GM18951 (cell line): ENCODE measurements around the gene HCN2.

ENCODE experiments used
- POLR2A ChIP-seq: IDR thresholded peaks from 4 replicates; pipeline ENCODE4 v1.6.1; 2011; ENCODE audit warnings: mild to moderate bottlenecking; ENCODE audit not compliant: insufficient read length, insufficient read depth; ENCODE audit errors: extremely low read depth
- in situ Hi-C: fragments of 300-500 bp; cut with MboI; formaldehyde crosslinking; loops from one replicate; pipeline ENCODE4 v1.12.0; 2022; ENCODE audit warnings: low sequenced_read_pairs, mixed read lengths, inconsistent platforms; ENCODE audit not compliant: unreplicated experiment

HCN2 gene

DNA sequence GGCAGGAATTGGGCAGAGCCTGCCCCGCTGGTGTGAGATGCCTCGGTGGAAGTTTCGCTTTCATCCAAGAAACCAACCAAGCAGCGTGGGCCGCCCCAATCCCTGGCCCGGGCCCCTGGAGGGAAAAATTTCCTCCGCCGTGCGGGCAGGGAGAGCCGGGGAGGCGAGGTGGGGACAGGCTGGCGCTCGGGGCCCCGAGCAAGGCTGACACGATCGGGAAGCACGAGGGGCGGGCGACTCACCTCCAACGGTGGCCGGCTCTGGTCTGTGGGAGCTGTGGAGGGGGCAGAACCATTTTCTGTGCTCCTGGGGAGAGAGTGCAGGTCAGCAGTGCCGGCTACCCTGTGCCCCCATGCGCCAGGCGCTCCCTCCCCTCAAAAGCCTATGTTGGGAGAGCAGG lies 62.3 kb downstream of the HCN2 start:
- in situ Hi-C loops, result no loop called here
- TF ChIP-seq POLR2A, result no peak

GRCh38 chr19:652467-653389 lies 63.0 kb downstream of the HCN2 start:
- TF ChIP-seq POLR2A, result no peak
- in situ Hi-C loops, result no loop called here

DNA sequence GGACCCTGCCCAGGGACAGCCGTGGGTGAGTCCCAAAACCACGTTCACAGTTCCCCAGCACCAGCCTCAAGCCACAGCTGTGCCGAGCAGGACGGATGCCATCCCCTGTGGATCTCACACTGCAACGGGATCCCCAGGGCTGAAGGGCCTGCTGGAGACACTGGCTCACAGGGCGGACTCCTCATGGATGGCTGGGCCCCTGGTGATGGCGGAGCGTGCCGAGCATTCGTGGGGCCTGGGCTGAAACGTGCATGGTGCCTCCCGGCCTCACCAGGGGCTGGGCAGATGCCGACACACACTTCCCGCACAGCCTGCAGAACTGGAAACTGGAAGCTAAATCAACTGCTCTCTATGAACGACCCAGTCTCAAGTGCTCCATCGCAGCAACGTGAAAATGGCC lies 63.7 kb downstream of the HCN2 start:
- in situ Hi-C loops, result no loop called here
- TF ChIP-seq POLR2A, result no peak

DNA sequence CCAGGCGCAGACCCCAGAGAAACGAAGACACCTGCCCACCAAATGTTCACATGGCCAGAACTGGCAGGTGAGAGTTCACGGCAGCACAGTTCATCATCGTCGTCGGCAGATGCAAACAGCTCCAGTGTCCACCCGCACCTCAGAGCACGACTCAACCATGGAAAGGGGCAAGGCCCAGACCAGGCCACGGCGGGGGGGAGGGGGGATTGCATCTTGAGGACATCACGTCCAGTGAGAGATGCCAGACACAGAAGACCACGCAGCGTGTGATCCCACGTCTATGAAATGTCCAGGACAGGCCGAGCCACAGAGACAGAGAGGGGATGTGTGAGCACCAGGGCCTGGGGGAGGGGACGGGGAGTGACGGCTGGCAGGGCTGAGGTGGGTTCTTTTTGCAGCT lies 66.0 kb downstream of the HCN2 start:
- in situ Hi-C loops, result no loop called here
- no peak for TF ChIP-seq POLR2A

- no peak for TF ChIP-seq POLR2A
- in situ Hi-C loops, result no loop called here
Measured at GRCh38 chr19:656751-657559, 67.3 kb downstream of the HCN2 start.

DNA sequence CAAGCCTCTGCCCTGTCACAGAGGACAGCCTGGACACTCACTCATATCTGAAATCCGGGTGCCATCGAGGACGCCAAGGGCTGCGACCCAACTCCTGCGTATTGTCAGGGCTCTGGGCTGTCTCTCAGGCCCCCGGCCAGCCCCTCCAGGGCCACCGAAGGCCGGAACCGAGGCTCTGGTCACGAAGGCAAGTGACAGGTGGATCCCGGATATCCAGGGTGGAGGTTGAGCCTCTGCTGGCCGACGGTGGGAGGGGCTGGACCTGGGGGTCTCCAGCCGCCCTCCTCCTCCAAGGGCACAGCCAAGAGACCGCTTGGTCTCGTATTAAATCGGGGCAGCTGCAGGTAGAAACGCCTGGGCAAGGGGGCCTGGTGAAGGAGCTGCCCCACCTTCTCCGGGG lies 67.9 kb downstream of the HCN2 start:
- TF ChIP-seq POLR2A, result no peak
- in situ Hi-C loops, result no loop called here

- in situ Hi-C loops, result no loop called here
- TF ChIP-seq POLR2A, result peak; percentile 3
Measured at GRCh38 chr19:658059-658839, 68.6 kb downstream of the HCN2 start.

- no peak for TF ChIP-seq POLR2A
- in situ Hi-C loops, result no loop called here
Measured at GRCh38 chr19:658916-659839, 69.5 kb downstream of the HCN2 start.

DNA sequence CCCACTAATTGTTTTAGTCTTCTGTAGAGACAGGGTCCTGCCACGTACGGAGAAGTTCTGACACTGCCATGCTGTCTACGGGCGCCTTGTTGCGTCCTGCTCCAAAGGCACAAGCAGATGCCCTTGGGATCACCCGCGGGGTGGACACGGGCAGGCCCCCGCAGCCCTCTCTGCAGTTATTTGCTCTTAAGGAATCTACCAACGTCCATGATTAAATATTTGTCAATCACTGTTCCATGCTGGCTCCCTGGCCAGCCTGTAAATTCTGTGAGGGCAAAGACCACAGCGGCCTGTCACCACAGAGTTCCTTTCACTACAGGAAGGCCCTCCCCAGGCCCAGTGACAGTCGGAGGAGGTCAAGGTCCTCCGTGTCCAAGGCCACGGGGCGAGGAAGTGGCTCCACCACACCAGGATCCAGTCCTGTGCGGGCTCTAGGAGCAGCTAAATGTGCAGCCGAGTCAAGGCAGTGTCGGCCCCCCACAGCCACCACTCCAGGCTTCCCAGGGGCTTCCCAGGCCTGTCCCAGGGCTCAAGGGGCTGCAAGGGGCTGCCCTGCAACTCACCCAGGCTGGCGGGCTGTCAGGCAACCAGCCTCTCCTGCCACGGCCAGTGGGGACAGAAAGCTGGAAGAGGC lies 71.2 kb downstream of the HCN2 start:
- no peak for TF ChIP-seq POLR2A
- in situ Hi-C loops, result no loop called here

- peak; percentile 15 for TF ChIP-seq POLR2A
- in situ Hi-C loops, result no loop called here
Measured at GRCh38 chr19:661427-662196, 71.9 kb downstream of the HCN2 start.

DNA sequence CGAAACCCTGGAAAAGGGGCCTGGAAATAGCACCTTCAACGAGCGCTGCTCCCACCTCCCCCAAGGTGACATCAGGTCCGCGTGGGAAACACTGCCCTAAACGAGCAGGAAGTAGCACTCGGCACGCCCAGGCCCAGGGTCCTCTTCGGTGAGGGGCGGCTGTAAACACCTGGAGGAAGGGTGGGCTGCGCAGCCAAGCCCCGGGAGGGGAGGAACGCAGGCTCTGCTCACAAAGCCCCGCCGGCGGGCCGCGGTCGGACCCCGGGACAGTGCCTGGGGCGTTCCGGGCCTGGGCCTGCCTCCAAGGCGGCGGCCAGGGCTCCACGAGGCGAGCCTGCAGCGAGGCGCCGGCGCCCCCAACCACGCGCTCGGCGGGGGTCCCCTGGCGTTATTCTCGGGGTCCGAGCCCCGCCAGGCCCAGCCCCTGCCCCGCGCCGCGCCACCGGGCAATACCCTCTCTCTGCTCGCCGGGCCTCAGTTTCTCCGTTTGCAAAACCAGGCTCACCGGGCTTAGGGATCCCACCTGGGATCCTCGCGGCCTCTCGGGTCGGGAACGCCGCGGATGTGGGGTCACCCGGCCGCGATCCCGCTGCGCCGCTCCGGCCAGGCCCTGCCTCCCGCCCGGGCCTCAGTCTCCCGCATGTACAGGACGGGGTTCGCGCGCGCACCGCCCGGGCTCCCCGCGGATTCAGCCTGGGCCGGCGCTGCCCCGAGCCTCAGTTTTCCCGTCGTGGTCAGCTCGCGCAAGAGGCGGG lies 72.7 kb downstream of the HCN2 start:
- in situ Hi-C loops, result no loop called here
- peak; percentile 45 for TF ChIP-seq POLR2A
